HL-60 (cell line): ENCODE measurements around the gene PTBP1.

Experiments used
- DNase-seq, 2 experiments: peaks; one replicate each; pipeline ENCODE4 v3.0.0-alpha.2; 2010 to 2020; ENCODE audit warnings: low read depth in 1 of 2, low spot score in 1 of 2
- H3K27ac ChIP-seq: fragments of 250-450 bp; sonication (Bioruptor Pico); replicated peaks from 2 replicates; pipeline ENCODE4 v1.5.1; 2020; ENCODE audit warnings: mild to moderate bottlenecking, moderate library complexity
- H3K27me3 ChIP-seq: fragments of 250-450 bp; sonication (Bioruptor Pico); 2 replicates; pipeline ENCODE4 v1.5.1; 2021; ENCODE audit warnings: mild to moderate bottlenecking, moderate library complexity; ENCODE audit not compliant: insufficient read depth, poor library complexity, severe bottlenecking
- H3K4me3 ChIP-seq: replicated peaks from 2 replicates; pipeline ENCODE4 v1.5.1; 2011; ENCODE audit warnings: mild to moderate bottlenecking, control low read depth, low read length; ENCODE audit not compliant: insufficient read depth
- CTCF ChIP-seq: IDR thresholded peaks from one replicate; pipeline ENCODE4 v1.5.1; 2011; ENCODE audit warnings: low read length, control low read depth, inconsistent platforms; ENCODE audit not compliant: insufficient read depth
- GABPA ChIP-seq: IDR thresholded peaks from 2 replicates; pipeline ENCODE4 v1.6.1; 2012; ENCODE audit warnings: low read depth
- POLR2AphosphoS5 ChIP-seq: IDR thresholded peaks from 2 replicates; pipeline ENCODE4 v1.6.1; 2012; ENCODE audit warnings: low read depth
- REST ChIP-seq: IDR thresholded peaks from 2 replicates; pipeline ENCODE4 v1.6.1; 2012; ENCODE audit warnings: low read depth; ENCODE audit not compliant: insufficient replicate concordance
- SPI1 ChIP-seq: IDR thresholded peaks from 2 replicates; pipeline ENCODE4 v1.6.1; 2012; ENCODE audit warnings: low read depth, mild to moderate bottlenecking, borderline replicate concordance

The PTBP1 gene

GRCh38 chr19:858284-858683 is 61.0 kb downstream of the PTBP1 start:
- no peak overlapping the region for H3K27ac ChIP-seq
- DNase-seq, result no peak
- no peak overlapping the region for H3K4me3 ChIP-seq
- no peaks in the 10 kb centered on the region for H3K27me3 ChIP-seq
- TF ChIP-seq POLR2AphosphoS5, result peak; percentile 20; the same call in 1 of the 2 replicates
- TF ChIP-seq SPI1, result no peak
- no peak for TF ChIP-seq REST
- TF ChIP-seq CTCF, result no peak
- TF ChIP-seq GABPA, result no peak

GRCh38 chr19:858868-859843 is 61.9 kb downstream of the PTBP1 start, which contains the start of gene CFD:
CFD (plus strand) TSS chr19:859664; CDS start chr19:859690, 26 bp downstream.
- Histone ChIP-seq H3K27ac (peak within 1 kb of the TSS; percentile 44), H3K27me3 (no peaks in the 10 kb centered on the region), H3K4me3 (peak within 1 kb of the TSS; percentile 60)
- TF ChIP-seq CTCF, result no peak
- peak; percentile 98 for TF ChIP-seq POLR2AphosphoS5
- TF ChIP-seq GABPA, result no peak
- TF ChIP-seq SPI1, result peak; percentile 85
- TF ChIP-seq REST, result peak; percentile 51
- peak in 1 of 2 experiments; percentile 88 for DNase-seq

- Histone ChIP-seq H3K27ac (peak overlapping the region; percentile 27; the same call in 1 of the 2 replicates), H3K27me3 (no peaks in the 10 kb centered on the region), H3K4me3 (peak overlapping the region; percentile 60)
- no peak for TF ChIP-seq SPI1
- no peak for TF ChIP-seq REST
- no peak for TF ChIP-seq CTCF
- TF ChIP-seq GABPA, result no peak
- no peak for TF ChIP-seq POLR2AphosphoS5
- no peak for DNase-seq
These were observed 64.0 kb downstream of the PTBP1 start for GRCh38 chr19:861141-861755.
